GM23338 (cell line): ENCODE results near the gene FAF1. TPM values are rescaled to one million over a fixed set of nuclear protein-coding genes. Genes with fewer than 3 reads are reported as not detected.
"Not testable (repeated sequence)": the region's sequence is repeated elsewhere in the genome, so short reads cannot be mapped to it uniquely, and the experiment has no call there.

Source experiments
- ATAC-seq: fragments of 200-7000 bp; cut with Tn5 transposase; 3 replicates; pipeline ENCODE4 v1.9.1; 2020
- DNase-seq: peaks from one replicate; pipeline ENCODE4 v3.0.0-alpha.2; 2015; ENCODE audit warnings: low spot score
- H2AFZ ChIP-seq: fragments of 200-600 bp; sonication (generic); 2 replicates; pipeline ENCODE4 v1.8.0; 2016; ENCODE audit warnings: antibody characterized with exemption, mild to moderate bottlenecking, moderate library complexity
- H3F3A ChIP-seq: fragments of 200-600 bp; sonication (generic); replicated peaks from 2 replicates; pipeline ENCODE4 v1.8.0; 2017; ENCODE audit warnings: antibody characterized with exemption, mixed run types, low read depth
- H3K27ac ChIP-seq: fragments of 200-600 bp; sonication (generic); 2 replicates; pipeline ENCODE4 v1.6.1; 2016; ENCODE audit warnings: low read depth
- H3K27me3 ChIP-seq: fragments of 200-600 bp; sonication (generic); 2 replicates; pipeline ENCODE4 v1.8.0; 2016; ENCODE audit warnings: mild to moderate bottlenecking, mixed run types, moderate library complexity; ENCODE audit not compliant: insufficient read depth
- H3K36me3 ChIP-seq: fragments of 200-600 bp; sonication (generic); 2 replicates; pipeline ENCODE4 v1.8.0; 2016; ENCODE audit warnings: mild to moderate bottlenecking; ENCODE audit not compliant: insufficient read depth
- H3K4me1 ChIP-seq: fragments of 200-600 bp; sonication (generic); 2 replicates; pipeline ENCODE4 v1.8.0; 2016; ENCODE audit warnings: mild to moderate bottlenecking, moderate library complexity; ENCODE audit not compliant: insufficient read depth
- H3K4me2 ChIP-seq: fragments of 200-600 bp; sonication (generic); 2 replicates; pipeline ENCODE4 v1.7.1; 2017; ENCODE audit warnings: mixed run types
- H3K4me3 ChIP-seq: fragments of 200-600 bp; sonication (generic); 2 replicates; pipeline ENCODE4 v1.6.1; 2016; ENCODE audit warnings: mixed run types
- H3K79me2 ChIP-seq: fragments of 200-600 bp; sonication (generic); replicated peaks from 2 replicates; pipeline ENCODE4 v1.8.0; 2017; ENCODE audit warnings: mild to moderate bottlenecking; ENCODE audit not compliant: insufficient read depth
- H3K9me2 ChIP-seq: fragments of 200-600 bp; sonication (generic); 2 replicates; pipeline ENCODE4 v1.8.0; 2017; ENCODE audit not compliant: insufficient read depth
- H4K20me1 ChIP-seq: fragments of 200-600 bp; sonication (generic); replicated peaks from 2 replicates; pipeline ENCODE4 v1.8.0; 2017; ENCODE audit warnings: mild to moderate bottlenecking; ENCODE audit not compliant: insufficient read depth
- H3K27ac Mint-ChIP-seq: 2 replicates; pipeline ENCODE4 v1.8.0; 2020; ENCODE audit warnings: inconsistent platforms, mild to moderate bottlenecking, moderate library complexity, mixed read lengths
- H3K27me3 Mint-ChIP-seq: 3 replicates; pipeline ENCODE4 v1.8.0; 2022; ENCODE audit warnings: low read depth, mild to moderate bottlenecking, moderate library complexity, mixed read lengths, inconsistent platforms; ENCODE audit not compliant: insufficient read depth, poor library complexity
- H3K36me3 Mint-ChIP-seq: 3 replicates; pipeline ENCODE4 v1.8.0; 2021; ENCODE audit warnings: low read depth, mild to moderate bottlenecking, inconsistent platforms, moderate library complexity, mixed read lengths
- H3K4me1 Mint-ChIP-seq: 3 replicates; pipeline ENCODE4 v1.8.0; 2020; ENCODE audit warnings: mild to moderate bottlenecking, inconsistent platforms, mixed read lengths
- H3K4me3 Mint-ChIP-seq: 3 replicates; pipeline ENCODE4 v1.8.0; 2021; ENCODE audit warnings: moderate library complexity, mild to moderate bottlenecking, inconsistent platforms, mixed read lengths
- H3K9me3 Mint-ChIP-seq: 3 replicates; pipeline ENCODE4 v1.8.0; 2020; ENCODE audit warnings: moderate library complexity, mild to moderate bottlenecking, inconsistent platforms, mixed read lengths
- NANOG ChIP-seq: IDR thresholded peaks from 2 replicates; pipeline ENCODE4 v1.6.1; 2016; ENCODE audit warnings: antibody characterized with exemption, borderline replicate concordance
- polyA plus RNA-seq: library from polyadenylated mRNA; unstranded; fragments of >200 nt; fragmentation: Nextera tagmentation; extraction: Ambion mirVana; gene quantifications from 2 replicates; pipeline ENCODE4 v1.2.1, GENCODE V29; 2016
- total RNA-seq: library from RNA; depleted of rRNA; stranded (reverse); fragments of >200 nt; shearing (Covaris generic); gene quantifications from 2 replicates; pipeline ENCODE4 v1.2.3, GENCODE V29; 2014
- TF ChIP-seq, protein P1 (sequence below): fragments of 250-450 bp; sonication (Bioruptor Pico); IDR thresholded peaks from 2 replicates; pipeline ENCODE4 v1.5.0; 2020; ENCODE audit warnings: mild to moderate bottlenecking, moderate library complexity

Gene FAF1
- total and polyA plus RNA-seq, 2 experiments from 2014 or later, result 24.1 to 53.2 TPM

DNA sequence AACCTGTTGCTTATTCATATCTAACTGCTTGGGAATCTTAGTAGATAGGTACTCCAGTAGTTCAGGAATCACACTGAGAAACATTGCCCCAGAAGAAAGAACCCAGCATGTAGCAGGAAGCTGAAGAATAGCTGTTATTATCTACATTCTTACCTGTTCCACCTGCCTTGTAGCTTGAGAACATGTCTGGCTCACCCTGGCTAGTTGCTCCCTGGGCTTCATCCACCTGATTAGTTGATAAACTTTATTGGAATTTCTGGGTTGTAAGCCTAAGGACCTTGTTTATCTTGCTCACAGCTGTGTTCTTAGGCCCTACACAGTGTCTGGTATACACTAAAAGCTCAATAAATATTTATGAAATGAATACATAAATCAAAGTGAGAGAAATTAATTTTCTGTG lies 430.6 kb downstream of the FAF1 start:
- Histone ChIP-seq H3K27me3 (no peaks in the 10 kb centered on the region), H4K20me1 (no peaks in the 10 kb centered on the region), H2AFZ (no peak overlapping the region), H3K9me2 (no peaks in the 10 kb centered on the region), H3F3A (no peaks in the 10 kb centered on the region), H3K27ac (no peak overlapping the region), H3K4me1 (0 out of 2 replicates have a peak, but pooled peaks cover 5% of the 10 kb centered on the region), H3K36me3 (no peaks in the 10 kb centered on the region), H3K79me2 (no peaks in the 10 kb centered on the region), H3K4me3 (no peak overlapping the region), H3K4me2 (no peak overlapping the region)
- peak; percentile 6 for DNase-seq
- Mint-ChIP-seq H3K36me3 (no peaks in the 10 kb centered on the region; the same call in 2 of the 3 replicates), H3K27me3 (no peaks in the 10 kb centered on the region), H3K4me3 (no peak overlapping the region), H3K9me3 (no peaks in the 10 kb centered on the region), H3K4me1 (peaks cover 19% of the 10 kb centered on the region), H3K27ac (no peak overlapping the region)
- TF ChIP-seq, protein P1, sequence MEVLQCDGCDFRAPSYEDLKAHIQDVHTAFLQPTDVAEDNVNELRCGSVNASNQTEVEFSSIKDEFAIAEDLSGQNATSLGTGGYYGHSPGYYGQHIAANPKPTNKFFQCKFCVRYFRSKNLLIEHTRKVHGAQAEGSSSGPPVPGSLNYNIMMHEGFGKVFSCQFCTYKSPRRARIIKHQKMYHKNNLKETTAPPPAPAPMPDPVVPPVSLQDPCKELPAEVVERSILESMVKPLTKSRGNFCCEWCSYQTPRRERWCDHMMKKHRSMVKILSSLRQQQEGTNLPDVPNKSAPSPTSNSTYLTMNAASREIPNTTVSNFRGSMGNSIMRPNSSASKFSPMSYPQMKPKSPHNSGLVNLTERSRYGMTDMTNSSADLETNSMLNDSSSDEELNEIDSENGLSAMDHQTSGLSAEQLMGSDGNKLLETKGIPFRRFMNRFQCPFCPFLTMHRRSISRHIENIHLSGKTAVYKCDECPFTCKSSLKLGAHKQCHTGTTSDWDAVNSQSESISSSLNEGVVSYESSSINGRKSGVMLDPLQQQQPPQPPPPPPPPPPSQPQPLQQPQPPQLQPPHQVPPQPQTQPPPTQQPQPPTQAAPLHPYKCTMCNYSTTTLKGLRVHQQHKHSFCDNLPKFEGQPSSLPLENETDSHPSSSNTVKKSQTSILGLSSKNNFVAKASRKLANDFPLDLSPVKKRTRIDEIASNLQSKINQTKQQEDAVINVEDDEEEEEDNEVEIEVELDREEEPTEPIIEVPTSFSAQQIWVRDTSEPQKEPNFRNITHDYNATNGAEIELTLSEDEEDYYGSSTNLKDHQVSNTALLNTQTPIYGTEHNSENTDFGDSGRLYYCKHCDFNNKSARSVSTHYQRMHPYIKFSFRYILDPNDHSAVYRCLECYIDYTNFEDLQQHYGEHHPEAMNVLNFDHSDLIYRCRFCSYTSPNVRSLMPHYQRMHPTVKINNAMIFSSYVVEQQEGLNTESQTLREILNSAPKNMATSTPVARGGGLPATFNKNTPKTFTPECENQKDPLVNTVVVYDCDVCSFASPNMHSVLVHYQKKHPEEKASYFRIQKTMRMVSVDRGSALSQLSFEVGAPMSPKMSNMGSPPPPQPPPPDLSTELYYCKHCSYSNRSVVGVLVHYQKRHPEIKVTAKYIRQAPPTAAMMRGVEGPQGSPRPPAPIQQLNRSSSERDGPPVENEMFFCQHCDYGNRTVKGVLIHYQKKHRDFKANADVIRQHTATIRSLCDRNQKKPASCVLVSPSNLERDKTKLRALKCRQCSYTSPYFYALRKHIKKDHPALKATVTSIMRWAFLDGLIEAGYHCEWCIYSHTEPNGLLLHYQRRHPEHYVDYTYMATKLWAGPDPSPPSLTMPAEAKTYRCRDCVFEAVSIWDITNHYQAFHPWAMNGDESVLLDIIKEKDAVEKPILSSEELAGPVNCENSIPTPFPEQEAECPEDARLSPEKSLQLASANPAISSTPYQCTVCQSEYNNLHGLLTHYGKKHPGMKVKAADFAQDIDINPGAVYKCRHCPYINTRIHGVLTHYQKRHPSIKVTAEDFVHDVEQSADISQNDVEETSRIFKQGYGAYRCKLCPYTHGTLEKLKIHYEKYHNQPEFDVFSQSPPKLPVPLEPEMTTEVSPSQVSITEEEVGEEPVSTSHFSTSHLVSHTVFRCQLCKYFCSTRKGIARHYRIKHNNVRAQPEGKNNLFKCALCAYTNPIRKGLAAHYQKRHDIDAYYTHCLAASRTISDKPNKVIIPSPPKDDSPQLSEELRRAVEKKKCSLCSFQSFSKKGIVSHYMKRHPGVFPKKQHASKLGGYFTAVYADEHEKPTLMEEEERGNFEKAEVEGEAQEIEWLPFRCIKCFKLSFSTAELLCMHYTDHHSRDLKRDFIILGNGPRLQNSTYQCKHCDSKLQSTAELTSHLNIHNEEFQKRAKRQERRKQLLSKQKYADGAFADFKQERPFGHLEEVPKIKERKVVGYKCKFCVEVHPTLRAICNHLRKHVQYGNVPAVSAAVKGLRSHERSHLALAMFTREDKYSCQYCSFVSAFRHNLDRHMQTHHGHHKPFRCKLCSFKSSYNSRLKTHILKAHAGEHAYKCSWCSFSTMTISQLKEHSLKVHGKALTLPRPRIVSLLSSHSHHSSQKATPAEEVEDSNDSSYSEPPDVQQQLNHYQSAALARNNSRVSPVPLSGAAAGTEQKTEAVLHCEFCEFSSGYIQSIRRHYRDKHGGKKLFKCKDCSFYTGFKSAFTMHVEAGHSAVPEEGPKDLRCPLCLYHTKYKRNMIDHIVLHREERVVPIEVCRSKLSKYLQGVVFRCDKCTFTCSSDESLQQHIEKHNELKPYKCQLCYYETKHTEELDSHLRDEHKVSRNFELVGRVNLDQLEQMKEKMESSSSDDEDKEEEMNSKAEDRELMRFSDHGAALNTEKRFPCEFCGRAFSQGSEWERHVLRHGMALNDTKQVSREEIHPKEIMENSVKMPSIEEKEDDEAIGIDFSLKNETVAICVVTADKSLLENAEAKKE, result 0 out of 2 replicates have a peak, but pooled peaks have one; percentile 17
- TF ChIP-seq NANOG, result no peak
- peak; percentile 36; the same call in 2 of the 3 replicates for ATAC-seq

DNA sequence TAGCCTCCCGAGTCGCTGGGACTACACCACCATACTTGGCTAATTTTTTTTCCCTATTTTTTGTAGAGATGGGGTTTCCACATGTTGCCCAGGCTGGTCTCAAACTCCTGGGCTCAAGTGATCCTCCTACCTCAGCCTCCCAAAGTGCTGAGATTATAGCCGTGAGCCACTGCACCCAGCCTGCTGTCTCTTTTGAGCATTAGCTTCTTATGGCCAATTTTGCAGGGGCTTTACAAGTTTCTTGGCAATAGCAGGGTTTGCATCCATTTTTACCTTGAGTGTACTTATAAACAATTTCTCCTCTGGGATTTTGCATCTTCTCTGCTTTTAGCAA lies 432.1 kb downstream of the FAF1 start:
- H3K36me3 ChIP-seq, H4K20me1 ChIP-seq, H3K4me1 ChIP-seq, H2AFZ ChIP-seq, H3K27ac ChIP-seq, H3K79me2 ChIP-seq, H3K27me3 Mint-ChIP-seq, H3K9me3 Mint-ChIP-seq, H3K27me3 ChIP-seq, H3F3A ChIP-seq, H3K9me2 ChIP-seq, H3K27ac Mint-ChIP-seq, H3K4me3 Mint-ChIP-seq, DNase-seq, H3K4me2 ChIP-seq, ATAC-seq, H3K4me3 ChIP-seq, H3K36me3 Mint-ChIP-seq: not testable (repeated sequence)
- peaks cover 19% of the 10 kb centered on the region for H3K4me1 Mint-ChIP-seq
